Breast epithelium (tissue), 3 donors: Measurements from ENCODE around the gene PLEKHH1.

Experiments
- CTCF ChIP-seq, 3 donors: fragments of 450-650 bp; IDR thresholded peaks; one replicate each; pipeline ENCODE4 v1.5.1; 2016 to 2017; ENCODE audit warnings: antibody characterized with exemption in 3 of 3, mild to moderate bottlenecking in 3 of 3, moderate library complexity in 3 of 3
- POLR2A ChIP-seq: fragments of 450-650 bp; IDR thresholded peaks from one replicate; pipeline ENCODE4 v1.6.1; 2016; ENCODE audit warnings: antibody characterized with exemption, mild to moderate bottlenecking, moderate library complexity
- POLR2AphosphoS5 ChIP-seq, 3 donors: sonication (generic); formaldehyde crosslinking; IDR thresholded peaks; one replicate each; pipeline ENCODE4 v1.6.1; 2017; ENCODE audit warnings: antibody characterized with exemption in 3 of 3

- no peak for TF ChIP-seq POLR2A
- no peak for TF ChIP-seq CTCF (IDR thresholded peaks at IDR 0.05)
- no peak for TF ChIP-seq POLR2AphosphoS5 (IDR thresholded peaks at IDR 0.05)
Observed at GRCh38 chr14:67537736-67538135, 4.6 kb downstream of the PLEKHH1 start.
